IgD-negative memory B cell (primary cell): ENCODE results near the gene PRMT3. TPM values are rescaled to one million over a fixed set of nuclear protein-coding genes. Genes with fewer than 3 reads are reported as not detected.
"Not testable (repeated sequence)": the region's sequence is repeated elsewhere in the genome, so short reads cannot be mapped to it uniquely, and the experiment has no call there.

Experiments
- H3K27ac Mint-ChIP-seq, 3 donors: one replicate each; pipeline ENCODE4 v1.8.0; 2020 to 2022; ENCODE audit warnings: mild to moderate bottlenecking in 3 of 3, mixed read lengths in 3 of 3, moderate library complexity in 1 of 3
- H3K27me3 Mint-ChIP-seq: one replicate; pipeline ENCODE4 v1.8.0; 2021; ENCODE audit warnings: mixed read lengths
- H3K36me3 Mint-ChIP-seq: one replicate; pipeline ENCODE4 v1.8.0; 2020; ENCODE audit warnings: mild to moderate bottlenecking, mixed read lengths
- H3K4me1 Mint-ChIP-seq, 3 donors: one replicate each; pipeline ENCODE4 v1.8.0; 2020 to 2022; ENCODE audit warnings: mixed read lengths in 3 of 3, mild to moderate bottlenecking in 1 of 3
- H3K4me3 Mint-ChIP-seq, 4 donors: one replicate each; pipeline ENCODE4 v1.8.0; 2020 to 2022; ENCODE audit warnings: mild to moderate bottlenecking in 4 of 4, mixed read lengths in 4 of 4, moderate library complexity in 3 of 4
- H3K9me3 Mint-ChIP-seq, 3 donors: one replicate each; pipeline ENCODE4 v1.8.0; 2020 to 2021; ENCODE audit warnings: mixed read lengths in 3 of 3, mild to moderate bottlenecking in 1 of 3
- polyA plus RNA-seq: library from polyadenylated mRNA; unstranded; fragments of 300-500 nt; fragmentation: Illumina TruSeq; gene quantifications from one replicate; pipeline ENCODE4 v1.2.3, GENCODE V29; 2021

The PRMT3 gene
- polyA plus RNA-seq, 1 donor from 2014 or later, result 5.0 TPM

DNA sequence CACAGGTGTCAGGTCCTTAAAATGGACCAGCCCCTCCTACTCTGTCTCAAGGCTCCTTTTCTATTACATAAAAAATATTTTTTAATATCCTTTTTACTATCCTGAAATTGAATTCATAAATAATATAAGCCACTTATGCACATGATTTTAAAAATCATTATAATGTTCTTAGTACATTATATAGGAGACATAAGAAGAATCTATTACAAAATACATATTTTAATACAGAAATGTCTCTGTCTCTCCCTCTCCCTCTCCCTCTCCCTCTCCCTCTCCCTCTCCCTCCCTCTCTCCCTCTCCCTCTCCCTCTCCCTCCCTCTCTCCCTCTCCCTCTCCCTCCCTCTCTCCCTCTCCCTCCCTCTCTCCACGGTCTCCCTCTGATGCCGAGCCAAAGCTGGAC is 159.9 kb downstream of the PRMT3 start:
- Mint-ChIP-seq H3K4me1 (no peaks in the 10 kb centered on the region), H3K27ac (no peak overlapping the region), H3K27me3 (peaks cover 2% of the 10 kb centered on the region), H3K36me3 (no peaks in the 10 kb centered on the region), H3K4me3 (no peak overlapping the region), H3K9me3 (no peaks in the 10 kb centered on the region)

DNA sequence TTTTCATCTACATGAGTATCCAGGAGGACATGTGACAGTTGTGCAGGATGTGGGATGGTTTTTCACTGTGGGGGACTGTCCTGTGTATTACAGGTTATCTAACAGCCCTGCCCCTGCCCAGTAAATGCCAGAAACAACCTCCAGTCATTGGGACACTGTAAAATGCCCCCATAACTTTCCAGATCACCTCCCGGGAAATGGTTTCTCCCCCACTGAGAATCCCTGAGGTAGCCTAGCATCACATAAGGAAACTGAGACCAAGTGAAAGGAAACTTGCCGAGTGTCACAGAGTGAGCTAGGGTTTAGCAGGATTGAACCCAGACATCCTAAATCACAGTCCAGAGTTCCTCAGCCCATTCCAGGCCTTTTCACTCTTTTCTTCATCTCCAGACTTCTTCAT is 163.6 kb downstream of the PRMT3 start:
- Mint-ChIP-seq H3K27me3 (no peaks in the 10 kb centered on the region), H3K4me3 (no peak overlapping the region), H3K36me3 (no peaks in the 10 kb centered on the region), H3K9me3 (peaks cover under 1 to 8% (median 3%) of the 10 kb centered on the region in 3 donors), H3K27ac (no peak overlapping the region), H3K4me1 (no peaks in the 10 kb centered on the region)

DNA sequence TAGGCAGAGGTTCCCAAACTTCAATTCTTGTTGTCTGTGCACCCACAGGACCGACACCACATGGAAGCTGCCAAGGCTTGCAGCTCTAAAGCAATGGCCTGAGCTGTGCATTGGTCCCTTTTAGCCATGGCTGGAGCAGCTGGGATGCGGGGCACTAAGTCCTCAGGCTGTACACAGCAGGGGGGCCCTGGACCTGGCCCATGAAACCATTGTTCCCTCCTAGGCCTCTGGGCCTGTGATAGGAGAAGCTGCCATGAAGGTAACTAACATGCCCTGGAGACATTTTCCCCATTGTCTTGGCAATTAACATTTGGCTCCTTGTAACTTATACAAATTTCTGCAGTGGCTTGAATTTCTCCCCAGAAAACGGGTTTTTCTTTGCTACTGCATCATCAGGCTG is 168.3 kb downstream of the PRMT3 start:
- H3K27ac Mint-ChIP-seq, result no peak overlapping the region
- peaks cover 2% of the 10 kb centered on the region for H3K27me3 Mint-ChIP-seq
- H3K36me3 Mint-ChIP-seq, result no peaks in the 10 kb centered on the region
- peaks cover 3 to 14% (median 8%) of the 10 kb centered on the region in 3 donors for H3K9me3 Mint-ChIP-seq
- H3K4me3 Mint-ChIP-seq, result no peak overlapping the region
- H3K4me1 Mint-ChIP-seq, result no peaks in the 10 kb centered on the region

DNA sequence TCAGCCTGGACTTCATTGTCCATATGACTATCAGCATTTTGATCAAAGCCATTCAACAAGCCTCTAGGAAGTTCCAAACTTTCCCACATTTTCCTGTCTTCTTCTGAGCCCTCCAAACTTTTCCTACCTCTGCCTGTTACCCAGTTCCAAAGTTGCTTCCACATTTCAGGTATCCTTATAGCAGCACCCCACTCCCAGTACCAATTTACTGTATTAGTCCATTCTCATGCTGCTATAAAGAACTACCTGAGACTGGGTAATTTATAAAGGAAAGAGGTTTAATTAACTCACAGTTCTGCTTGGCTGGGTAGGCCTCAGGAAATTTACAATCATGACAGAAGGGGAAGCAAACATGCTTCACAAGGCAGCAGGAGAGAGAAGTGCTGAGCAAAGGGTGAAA is 168.9 kb downstream of the PRMT3 start:
- not testable (repeated sequence) for H3K4me3 Mint-ChIP-seq, H3K27ac Mint-ChIP-seq, H3K4me1 Mint-ChIP-seq, H3K36me3 Mint-ChIP-seq, H3K27me3 Mint-ChIP-seq
- peaks cover 3 to 14% (median 8%) of the 10 kb centered on the region in 3 donors for H3K9me3 Mint-ChIP-seq

DNA sequence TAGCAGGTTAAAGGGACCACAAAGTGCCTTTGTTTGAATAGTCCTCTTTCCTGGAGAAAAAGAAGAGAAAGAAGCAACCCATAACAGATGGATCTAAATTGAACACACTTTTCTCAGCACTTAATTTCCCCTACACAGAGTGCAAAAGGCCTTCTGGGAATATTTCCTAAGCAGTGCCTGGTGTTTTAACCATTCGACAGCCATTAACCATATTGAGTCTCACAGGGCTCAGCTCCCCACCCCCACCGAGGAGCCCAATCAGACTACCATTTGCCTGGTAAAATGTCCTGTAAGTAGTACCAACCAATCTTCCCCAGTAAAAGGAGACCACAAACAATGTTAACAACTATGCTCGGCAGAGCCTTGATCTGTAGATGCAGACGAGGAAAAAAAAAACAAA is 171.2 kb downstream of the PRMT3 start:
- no peak overlapping the region for H3K27ac Mint-ChIP-seq
- peaks cover 3 to 14% (median 8%) of the 10 kb centered on the region in 3 donors for H3K9me3 Mint-ChIP-seq
- no peaks in the 10 kb centered on the region for H3K4me1 Mint-ChIP-seq
- peak overlapping the region in 1 of 4 donors; percentile 15 for H3K4me3 Mint-ChIP-seq
- no peaks in the 10 kb centered on the region for H3K36me3 Mint-ChIP-seq
- peaks cover 2% of the 10 kb centered on the region for H3K27me3 Mint-ChIP-seq

Other genes with a start within 250 kb of the PRMT3 start
- not detected for gene DBX1, start 227.2 kb upstream of the PRMT3 start, polyA plus RNA-seq
- gene HTATIP2, start 24.0 kb upstream of the PRMT3 start, polyA plus RNA-seq, result 57.7 TPM
- gene SLC6A5, start 211.9 kb downstream of the PRMT3 start, polyA plus RNA-seq, result not detected